GM12874 (cell line): ENCODE results near the gene TMCO4.

Source experiments
- TF ChIP-seq, protein P1 (sequence below): IDR thresholded peaks from 2 replicates; pipeline ENCODE4 v1.5.1; 2011; ENCODE audit warnings: low read depth, mild to moderate bottlenecking, control low read depth, low read length, moderate library complexity; ENCODE audit not compliant: insufficient read depth

Gene TMCO4

DNA sequence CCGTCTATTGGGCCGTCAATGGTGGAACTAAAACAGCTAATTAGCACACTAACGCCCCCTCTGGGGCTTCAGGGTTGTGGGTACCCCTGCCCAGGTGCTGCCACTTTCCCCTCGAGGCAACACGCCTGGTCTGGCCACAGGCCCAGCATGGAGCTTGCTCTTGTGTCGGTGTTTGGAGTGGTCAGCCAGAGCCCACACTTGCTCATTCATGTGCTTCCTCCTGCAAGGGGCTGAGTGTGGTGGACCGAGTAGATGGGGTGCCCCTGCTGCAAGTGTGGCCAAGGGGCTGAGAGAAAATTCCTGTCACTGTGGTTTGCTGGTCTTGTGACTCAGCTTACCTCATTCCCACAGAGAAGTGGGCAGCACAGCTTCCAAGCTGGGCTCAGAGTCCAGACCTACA lies 109.4 kb downstream of the TMCO4 start:
- TF ChIP-seq, protein P1, sequence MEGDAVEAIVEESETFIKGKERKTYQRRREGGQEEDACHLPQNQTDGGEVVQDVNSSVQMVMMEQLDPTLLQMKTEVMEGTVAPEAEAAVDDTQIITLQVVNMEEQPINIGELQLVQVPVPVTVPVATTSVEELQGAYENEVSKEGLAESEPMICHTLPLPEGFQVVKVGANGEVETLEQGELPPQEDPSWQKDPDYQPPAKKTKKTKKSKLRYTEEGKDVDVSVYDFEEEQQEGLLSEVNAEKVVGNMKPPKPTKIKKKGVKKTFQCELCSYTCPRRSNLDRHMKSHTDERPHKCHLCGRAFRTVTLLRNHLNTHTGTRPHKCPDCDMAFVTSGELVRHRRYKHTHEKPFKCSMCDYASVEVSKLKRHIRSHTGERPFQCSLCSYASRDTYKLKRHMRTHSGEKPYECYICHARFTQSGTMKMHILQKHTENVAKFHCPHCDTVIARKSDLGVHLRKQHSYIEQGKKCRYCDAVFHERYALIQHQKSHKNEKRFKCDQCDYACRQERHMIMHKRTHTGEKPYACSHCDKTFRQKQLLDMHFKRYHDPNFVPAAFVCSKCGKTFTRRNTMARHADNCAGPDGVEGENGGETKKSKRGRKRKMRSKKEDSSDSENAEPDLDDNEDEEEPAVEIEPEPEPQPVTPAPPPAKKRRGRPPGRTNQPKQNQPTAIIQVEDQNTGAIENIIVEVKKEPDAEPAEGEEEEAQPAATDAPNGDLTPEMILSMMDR, result no peak

DNA sequence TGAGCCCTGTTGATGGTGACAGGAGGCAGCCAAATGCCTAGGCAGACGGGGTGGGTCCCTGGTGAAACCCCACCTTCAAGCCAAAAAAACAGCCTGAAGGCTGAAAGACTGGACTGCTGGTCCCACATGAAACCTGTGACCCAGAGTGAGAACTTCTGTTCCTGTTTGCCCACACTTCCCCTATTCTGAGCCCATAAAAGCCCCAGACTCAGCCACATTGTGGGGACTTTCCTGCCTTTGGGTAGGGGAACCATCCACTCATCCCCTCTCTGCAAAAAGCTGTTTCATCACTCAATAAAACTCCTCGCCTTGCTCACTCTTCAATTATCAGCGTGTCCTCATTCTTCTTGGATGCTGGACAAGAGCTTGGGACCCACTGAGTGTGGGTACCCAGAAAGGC lies 109.9 kb downstream of the TMCO4 start:
- TF ChIP-seq, protein P1, result no peak

DNA sequence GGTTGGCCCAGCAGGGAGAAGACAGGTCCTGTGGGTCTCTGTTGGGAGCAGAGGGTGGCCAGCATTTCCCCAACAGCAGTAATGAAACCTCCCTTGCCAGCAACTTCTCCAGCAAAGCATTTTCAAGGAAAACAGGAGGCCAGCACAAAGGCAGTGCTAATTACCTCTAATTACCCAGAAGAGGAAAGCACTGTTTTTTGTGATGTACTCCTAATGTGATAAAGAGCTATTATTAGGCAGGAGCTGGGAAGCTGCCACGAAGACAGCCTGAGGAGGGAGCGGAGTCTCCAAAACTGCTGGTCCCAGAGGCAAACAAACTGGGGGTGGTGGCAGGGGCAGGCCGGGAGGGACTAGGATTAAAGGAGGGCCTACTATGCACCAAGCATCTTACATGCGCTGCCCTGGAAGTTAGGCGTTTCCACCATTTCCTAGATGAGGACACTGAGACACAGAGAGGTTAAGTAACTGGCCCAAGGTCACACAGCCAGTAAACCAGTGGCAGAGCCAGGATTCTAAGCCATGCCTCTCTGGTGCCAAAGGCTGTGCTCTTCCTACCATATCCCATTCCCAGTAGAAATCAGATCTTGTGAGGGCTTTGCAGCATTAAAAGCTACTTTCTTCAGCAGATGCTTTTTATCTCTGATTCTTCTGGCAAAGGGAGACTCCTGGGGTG lies 110.5 kb downstream of the TMCO4 start:
- TF ChIP-seq, protein P1, result no peak

DNA sequence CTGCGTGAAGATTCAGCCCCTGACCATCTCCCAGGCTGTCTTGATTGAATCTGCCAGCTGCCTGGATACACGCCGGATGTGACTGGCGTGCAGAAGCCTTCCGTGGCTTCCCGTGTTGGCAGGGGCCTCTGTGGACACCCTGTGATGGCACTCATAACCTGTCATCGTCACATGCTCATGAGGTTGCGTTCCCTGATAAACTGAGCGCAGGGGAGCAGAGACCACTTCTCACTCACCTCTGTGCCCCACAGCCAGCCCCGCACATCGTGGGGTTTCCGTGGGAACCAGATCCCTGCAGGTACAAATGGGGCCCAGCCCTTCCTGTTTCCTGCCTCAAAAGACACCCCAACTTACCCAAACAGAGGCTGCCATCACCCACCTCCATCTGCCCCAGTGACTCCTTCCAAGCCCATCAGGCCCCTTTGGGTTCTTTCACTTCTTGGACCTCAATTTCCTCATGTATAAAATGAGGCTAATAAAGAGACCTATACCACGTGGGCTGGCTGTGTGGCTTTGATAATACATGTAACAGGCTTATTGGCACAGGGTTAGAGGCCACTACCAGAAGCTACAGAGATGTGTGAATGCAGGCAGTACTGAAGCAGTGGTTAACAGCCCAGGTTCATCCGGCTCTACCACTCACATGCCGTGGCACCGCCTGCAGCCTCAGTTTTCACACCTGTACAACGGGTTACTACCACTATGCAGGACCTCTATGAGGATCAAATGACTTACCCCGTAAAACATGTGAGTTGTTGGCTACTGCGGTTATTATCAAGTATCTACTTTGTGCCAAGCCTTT lies 111.5 kb downstream of the TMCO4 start:
- TF ChIP-seq, protein P1, result no peak

DNA sequence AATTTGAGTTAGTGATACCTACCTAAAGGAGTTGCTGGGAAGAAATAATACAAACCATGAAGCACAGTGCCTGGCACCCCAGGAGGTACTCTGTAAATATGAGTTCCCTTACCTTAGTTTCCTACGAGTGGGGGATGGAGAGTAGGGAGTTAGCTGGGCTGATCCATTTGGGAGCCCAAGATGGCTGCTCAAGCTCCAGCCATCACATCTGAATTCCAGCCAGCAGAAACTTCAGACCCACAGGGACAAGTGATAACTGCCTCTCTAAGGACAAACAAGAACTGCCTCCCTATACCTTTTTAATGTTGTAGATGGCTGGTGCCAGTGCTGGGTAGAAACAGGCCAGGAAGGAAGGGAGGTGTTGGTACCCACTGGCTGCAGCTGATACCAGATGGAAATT lies 112.3 kb downstream of the TMCO4 start:
- TF ChIP-seq, protein P1, result no peak

DNA sequence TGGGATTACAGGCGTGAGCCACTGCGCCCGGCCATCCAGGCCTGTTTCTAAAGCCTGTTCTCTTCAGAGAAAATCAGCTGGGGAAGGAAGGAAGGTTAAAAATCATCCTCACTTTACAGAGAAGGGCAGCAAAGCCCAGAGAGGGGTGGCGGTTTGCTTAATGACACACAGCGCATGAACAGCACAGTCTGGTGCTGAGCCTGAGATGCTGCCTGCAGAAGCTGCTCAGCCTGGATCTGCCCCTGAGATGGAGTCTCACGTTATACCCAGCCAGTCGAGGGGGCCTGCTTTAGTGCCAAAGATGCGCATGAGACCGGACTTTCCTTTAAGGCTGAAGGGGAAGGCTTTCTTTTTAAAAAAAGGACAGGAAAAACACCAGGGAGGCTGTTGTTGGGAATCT lies 113.7 kb downstream of the TMCO4 start:
- TF ChIP-seq, protein P1, result no peak

DNA sequence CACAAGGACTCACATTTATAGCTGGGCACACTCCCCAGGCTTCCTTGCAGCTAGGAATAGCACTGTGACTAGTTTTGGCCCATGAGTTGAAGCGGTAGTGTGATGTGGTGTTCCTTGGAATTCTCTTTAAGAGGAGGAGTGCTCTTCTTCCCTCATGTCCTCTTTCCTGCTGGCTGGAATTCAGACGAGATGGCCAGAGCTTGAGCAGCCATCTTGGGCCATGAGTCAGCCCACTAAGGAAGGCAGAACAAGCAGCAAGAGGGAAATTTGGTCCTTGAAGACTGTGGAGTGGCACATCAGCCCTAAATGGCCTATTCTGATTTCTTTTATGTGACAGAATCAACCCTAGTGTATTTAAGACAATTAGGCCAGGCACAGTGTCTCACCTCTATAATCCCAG lies 115.0 kb downstream of the TMCO4 start:
- TF ChIP-seq, protein P1, result no peak
